H1 (cell line): ENCODE data around the gene ZAP70. TPM values are rescaled to one million over a fixed set of nuclear protein-coding genes. Genes with fewer than 3 reads are reported as not detected.

ENCODE experiments used
- CTCF ChIA-PET: fragments of 300-600 bp; sonication (Branson Sonifier 250); formaldehyde crosslinking; loops from one replicate; lab custom pipeline; 2021; ENCODE audit not compliant: partially characterized antibody; lab: Charles Lee
- POLR2A ChIA-PET: fragments of 300-600 bp; sonication (Branson Sonifier 250); formaldehyde crosslinking; loops from one replicate; lab custom pipeline; 2021; ENCODE audit warnings: inconsistent platforms; ENCODE audit not compliant: partially characterized antibody; lab: Charles Lee
- DNase-seq, 2 experiments: peaks; one replicate each; pipeline versions ENCODE4 v3.0.0 to v3.0.0-alpha.2; 2010 to 2022; ENCODE audit warnings: low spot score in 2 of 2, low read depth in 1 of 2, mixed read lengths in 1 of 2
- FAIRE-seq: peaks from 2 replicates; lab custom pipeline; 2011; peaks lifted over from hg19 to GRCh38; lab: Jason Lieb, UNC
- H2AFZ ChIP-seq: 2 replicates; pipeline ENCODE4 v1.8.1; 2012; ENCODE audit warnings: low read length, inconsistent platforms
- H2AK5ac ChIP-seq: 2 replicates; pipeline ENCODE4 v1.6.1; 2013; ENCODE audit warnings: low read depth, low read length
- H2BK120ac ChIP-seq: replicated peaks from 2 replicates; pipeline ENCODE3; 2013; ENCODE audit warnings: low read depth, low read length, inconsistent platforms
- H2BK12ac ChIP-seq: 2 replicates; pipeline ENCODE4 v1.6.1; 2013; ENCODE audit warnings: low read depth, low read length
- H2BK15ac ChIP-seq: 2 replicates; pipeline ENCODE4 v1.6.1; 2013; ENCODE audit warnings: low read length
- H2BK20ac ChIP-seq: 2 replicates; pipeline ENCODE4 v1.6.1; 2013; ENCODE audit warnings: low read length
- H2BK5ac ChIP-seq: 2 replicates; pipeline ENCODE4 v1.6.1; 2013; ENCODE audit warnings: low read depth, low read length
- H3K14ac ChIP-seq: 2 replicates; pipeline ENCODE4 v1.6.1; 2013; ENCODE audit warnings: inconsistent platforms; ENCODE audit not compliant: insufficient read length
- H3K18ac ChIP-seq: 2 replicates; pipeline ENCODE4 v1.6.1; 2013; ENCODE audit warnings: low read length; ENCODE audit errors: extremely low read depth
- H3K23ac ChIP-seq: 2 replicates; pipeline ENCODE4 v1.6.1; 2013; ENCODE audit warnings: inconsistent platforms; ENCODE audit not compliant: insufficient read length
- H3K23me2 ChIP-seq: 2 replicates; pipeline ENCODE4 v1.6.1; 2013; ENCODE audit warnings: low read depth, low read length
- H3K27ac ChIP-seq: 2 replicates; pipeline ENCODE4 v1.6.1; 2011; ENCODE audit warnings: low read depth, low read length, inconsistent platforms
- H3K27me3 ChIP-seq, 4 experiments: replicated peaks in 1 of 4; 1 replicate in 1 of 4; 2 replicates in 3 of 4; pipeline versions ENCODE4 v1.6.1 to v1.8.1; 2011 to 2013; ENCODE audit warnings: low read length in 3 of 4, mild to moderate bottlenecking in 3 of 4, inconsistent platforms in 2 of 4, mixed read lengths in 2 of 4, moderate library complexity in 1 of 4; ENCODE audit not compliant: control insufficient read depth in 3 of 4, insufficient read depth in 3 of 4; ENCODE audit errors: extremely low read depth in 1 of 4
- H3K36me3 ChIP-seq, 4 experiments: 2 replicates each; pipeline versions ENCODE4 v1.6.1 to v1.8.1; 2011 to 2013; ENCODE audit warnings: mild to moderate bottlenecking in 4 of 4, low read length in 3 of 4, moderate library complexity in 2 of 4, control low read depth in 1 of 4, inconsistent platforms in 1 of 4; ENCODE audit not compliant: insufficient read depth in 4 of 4, control insufficient read depth in 2 of 4
- H3K4ac ChIP-seq: replicated peaks from 2 replicates; pipeline ENCODE3; 2013; ENCODE audit warnings: low read length, low read depth, mixed read lengths, inconsistent platforms; ENCODE audit not compliant: insufficient read length
- H3K4me1 ChIP-seq, 4 experiments: replicated peaks in 1 of 4; 1 replicate in 1 of 4; 2 replicates in 3 of 4; pipeline versions ENCODE4 v1.6.1 to v1.8.1; 2011 to 2013; ENCODE audit warnings: low read length in 3 of 4, inconsistent platforms in 2 of 4, mixed read lengths in 1 of 4; ENCODE audit not compliant: insufficient read depth in 4 of 4, control insufficient read depth in 3 of 4
- H3K4me2 ChIP-seq, 2 experiments: 2 replicates each; pipeline versions ENCODE4 v1.6.1 to v1.8.1; 2011 to 2013; ENCODE audit warnings: low read depth in 2 of 2, low read length in 2 of 2, control low read depth in 1 of 2, inconsistent platforms in 1 of 2, mild to moderate bottlenecking in 1 of 2; ENCODE audit not compliant: insufficient read depth in 1 of 2
- H3K4me3 ChIP-seq, 4 experiments: fragments of 200-600, 300-600 bp in 1 of 4; sonication (generic), shearing (Covaris generic), sonication (Bioruptor Twin) in 1 of 4; 2 replicates each; pipeline versions ENCODE4 v1.5.1 to v1.8.1; 2011 to 2016; ENCODE audit warnings: low read length in 4 of 4, low read depth in 3 of 4, control low read depth in 2 of 4, inconsistent platforms in 2 of 4, mild to moderate bottlenecking in 2 of 4, mixed read lengths in 1 of 4, moderate library complexity in 1 of 4; ENCODE audit not compliant: insufficient read depth in 2 of 4; ENCODE audit errors: extremely low read depth in 1 of 4
- H3K56ac ChIP-seq: replicated peaks from 2 replicates; pipeline ENCODE3; 2013; ENCODE audit warnings: low read depth, mild to moderate bottlenecking, mixed read lengths, low read length, inconsistent platforms; ENCODE audit not compliant: insufficient read length
- H3K79me1 ChIP-seq: 2 replicates; pipeline ENCODE4 v1.6.1; 2013; ENCODE audit warnings: low read depth, low read length, control low read depth
- H3K79me2 ChIP-seq, 2 experiments: 2 replicates each; pipeline versions ENCODE4 v1.6.1 to v1.8.1; 2012 to 2013; ENCODE audit warnings: low read length in 2 of 2, mild to moderate bottlenecking in 2 of 2, inconsistent platforms in 1 of 2; ENCODE audit not compliant: insufficient read depth in 2 of 2, control insufficient read depth in 1 of 2
- H3K9ac ChIP-seq, 4 experiments: replicated peaks in 1 of 4; 1 replicate in 1 of 4; 2 replicates in 3 of 4; pipeline versions ENCODE4 v1.6.1 to v1.8.1; 2011 to 2013; ENCODE audit warnings: low read depth in 3 of 4, low read length in 3 of 4, control low read depth in 2 of 4, mild to moderate bottlenecking in 2 of 4, moderate library complexity in 2 of 4, inconsistent platforms in 1 of 4; ENCODE audit errors: extremely low read depth in 1 of 4
- H3K9me3 ChIP-seq, 2 experiments: 2 replicates each; pipeline versions ENCODE4 v1.6.1 to v1.8.1; 2012 to 2013; ENCODE audit warnings: mild to moderate bottlenecking in 2 of 2, moderate library complexity in 2 of 2, control low read depth in 1 of 2, inconsistent platforms in 1 of 2, low read depth in 1 of 2, low read length in 1 of 2, mixed read lengths in 1 of 2; ENCODE audit not compliant: insufficient read depth in 2 of 2
- H4K20me1 ChIP-seq, 2 experiments: replicated peaks in 1 of 2; 2 replicates each; pipeline versions ENCODE3 to v1.8.1; 2011 to 2013; ENCODE audit warnings: inconsistent platforms in 2 of 2, low read length in 2 of 2, mild to moderate bottlenecking in 1 of 2; ENCODE audit not compliant: insufficient read depth in 2 of 2, control insufficient read depth in 1 of 2
- H4K5ac ChIP-seq: 2 replicates; pipeline ENCODE4 v1.6.1; 2013; ENCODE audit warnings: low read length, low read depth, mixed read lengths, inconsistent platforms; ENCODE audit not compliant: insufficient read length
- H4K8ac ChIP-seq: 2 replicates; pipeline ENCODE4 v1.8.0; 2013; ENCODE audit warnings: mild to moderate bottlenecking, moderate library complexity, low read length, inconsistent platforms; ENCODE audit not compliant: insufficient read depth; ENCODE audit errors: extremely low read depth
- H4K91ac ChIP-seq: replicated peaks from 2 replicates; pipeline ENCODE3; 2013; ENCODE audit warnings: low read length, mixed read lengths, inconsistent platforms; ENCODE audit not compliant: insufficient read length
- BACH1 ChIP-seq: IDR thresholded peaks from 2 replicates; pipeline ENCODE4 v1.6.1; 2012; ENCODE audit warnings: low read length, improper control_type of control experiment
- CREB1 ChIP-seq: IDR thresholded peaks from 2 replicates; pipeline ENCODE4 v1.6.1; 2012; ENCODE audit warnings: inconsistent platforms
- CTBP2 ChIP-seq: IDR thresholded peaks from 2 replicates; pipeline ENCODE4 v1.7.0; 2011; ENCODE audit warnings: borderline replicate concordance, mild to moderate bottlenecking, moderate library complexity, mixed read lengths, low read length; ENCODE audit not compliant: insufficient read depth, insufficient read length
- HDAC2 ChIP-seq, 2 experiments: fragments of 300-600 bp in 1 of 2; sonication (generic) in 1 of 2; IDR thresholded peaks; 2 replicates each; pipeline ENCODE4 v1.6.1; 2011 to 2012; ENCODE audit warnings: low read depth in 2 of 2, low read length in 2 of 2, mild to moderate bottlenecking in 2 of 2, moderate library complexity in 2 of 2, borderline replicate concordance in 1 of 2, inconsistent platforms in 1 of 2
- MAFK ChIP-seq: IDR thresholded peaks from 2 replicates; pipeline ENCODE4 v1.6.1; 2012; ENCODE audit warnings: low read depth, mild to moderate bottlenecking, improper control_type of control experiment, low read length
- POU5F1 ChIP-seq: IDR thresholded peaks from 2 replicates; pipeline ENCODE4 v1.6.1; 2011; ENCODE audit warnings: low read depth, mild to moderate bottlenecking, low read length, moderate library complexity
- RAD21 ChIP-seq, 2 experiments: IDR thresholded peaks in 1 of 2; conservative IDR thresholded peaks in 1 of 2; 2 replicates each; pipeline ENCODE4 v1.6.1; 2011; ENCODE audit warnings: low read depth in 2 of 2, low read length in 2 of 2, improper control_type of control experiment in 1 of 2, inconsistent platforms in 1 of 2, mild to moderate bottlenecking in 1 of 2, moderate library complexity in 1 of 2
- RXRA ChIP-seq: IDR thresholded peaks from 2 replicates; pipeline ENCODE4 v1.6.1; 2011; ENCODE audit warnings: low read depth, mild to moderate bottlenecking, low read length, moderate library complexity; ENCODE audit not compliant: insufficient read depth
- TEAD4 ChIP-seq: IDR thresholded peaks from 2 replicates; pipeline ENCODE4 v1.6.1; 2012; ENCODE audit warnings: low read depth, low read length, inconsistent platforms, mixed read lengths
- WGBS, 2 experiments: shearing (Covaris generic) in 1 of 2; methylation state at CpG; one replicate each; pipeline versions ENCODE4 v1.1.6 to v1.1.7; 2013 to 2015; ENCODE audit warnings: low lambda C conversion rate in 2 of 2, mixed read lengths in 2 of 2, inconsistent platforms in 1 of 2, low coverage in 1 of 2, missing lambda C conversion rate in 1 of 2; ENCODE audit not compliant: insufficient replicate concordance in 2 of 2, insufficient coverage in 1 of 2, insufficient read length in 1 of 2; ENCODE audit errors: extremely low coverage in 1 of 2, missing lambda C conversion rate in 1 of 2; 5-methylcytosine and 5-hydroxymethylcytosine counted together
- polyA plus RNA-seq, 7 experiments: library from polyadenylated mRNA; depleted of rRNA in 3 of 7; stranded (reverse) in 5 of 7; unstranded in 2 of 7; fragments of >200 nt in 5 of 7; fragments of 200-250 nt in 2 of 7; gene quantifications; 1 replicate in 5 of 7; 2 replicates in 1 of 7; 4 replicates in 1 of 7; pipeline versions ENCODE4 v1.2.1 to v1.2.3, GENCODE V29; 2011 to 2013; ENCODE audit warnings: missing spikeins in 2 of 7, mixed read lengths in 2 of 7
- total RNA-seq: library from RNA; stranded (reverse); fragmentation: NEBNext Ultra II Directional; extraction: Animal tissue kit (Norgen Biotek cat#: 25700); gene quantifications from 2 replicates; pipeline ENCODE4 v1.2.1, GENCODE V29; 2021
- TF ChIP-seq, protein P1 (sequence below): IDR thresholded peaks from 2 replicates; pipeline ENCODE4 v1.6.1; 2012; ENCODE audit warnings: inconsistent platforms

Gene ZAP70
- total and polyA plus RNA-seq, 2 of the 8 experiments (the other 6 are each of a cell fraction or from before 2014, with no cell fraction given), result 0.15 TPM; not detected in 1

- Histone ChIP-seq H3K23ac (no peak overlapping the region), H3K4me1 (peaks cover 0 to 10% (median 3%) of the 10 kb centered on the region in 4 experiments; a peak in 4 of 7 replicates), H3K27ac (no peak overlapping the region), H3K23me2 (no peaks in the 10 kb centered on the region), H4K5ac (no peak overlapping the region), H3K27me3 (no peaks in the 10 kb centered on the region; a peak in 1 of 7 replicates), H3K9ac (no peak overlapping the region), H2BK12ac (no peak overlapping the region), H2BK5ac (no peak overlapping the region), H4K20me1 (no peaks in the 10 kb centered on the region), H2BK20ac (no peak overlapping the region), H3K79me1 (no peaks in the 10 kb centered on the region), H2AK5ac (no peak overlapping the region), H4K91ac (no peak overlapping the region), H3K9me3 (no peaks in the 10 kb centered on the region), H2AFZ (no peak overlapping the region), H3K79me2 (no peaks in the 10 kb centered on the region), H3K4me3 (no peak overlapping the region), H3K56ac (no peak overlapping the region), H2BK120ac (no peak overlapping the region), H3K4me2 (no peak overlapping the region), H2BK15ac (no peak overlapping the region), H4K8ac (no peak overlapping the region), H3K4ac (no peak overlapping the region), H3K18ac (no peak overlapping the region), H3K14ac (no peak overlapping the region), H3K36me3 (peaks cover 0 to 12% (median 2%) of the 10 kb centered on the region in 4 experiments; a peak in 3 of 8 replicates)
- FAIRE-seq (no peak), DNase-seq (no peak)
- ChIA-PET CTCF (interaction anchor here (0.8 to 4.2 kb wide), 11 partner anchors 8 to 162 kb away, joined by 3 to 33 read pairs (median 3); no protein-coding TSS in a partner anchor), POLR2A (no interaction called here)
- 85% methylated on average over 3 of the region's 3 CpGs; no CpG with 5 or more reads in 1 of the 2 experiments for WGBS, 2 experiments
- TF ChIP-seq CREB1, result no peak
- no peak for TF ChIP-seq CTBP2
- TF ChIP-seq TEAD4, result no peak
- no peak for TF ChIP-seq HDAC2 (IDR thresholded peaks at IDR 0.05; ENCODE audit: borderline replicate concordance in 1 of 2, low read depth in 2 of 2, low read length in 2 of 2)
- no peak for TF ChIP-seq POU5F1
- TF ChIP-seq BACH1, result no peak
- TF ChIP-seq, protein P1, sequence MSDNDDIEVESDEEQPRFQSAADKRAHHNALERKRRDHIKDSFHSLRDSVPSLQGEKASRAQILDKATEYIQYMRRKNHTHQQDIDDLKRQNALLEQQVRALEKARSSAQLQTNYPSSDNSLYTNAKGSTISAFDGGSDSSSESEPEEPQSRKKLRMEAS, result no peak
- no peak for TF ChIP-seq MAFK
- TF ChIP-seq RXRA, result no peak
- TF ChIP-seq RAD21 (IDR thresholded peaks at IDR 0.05 in 1 of 2, conservative IDR thresholded peaks at IDR 0.05 in 1 of 2; ENCODE audit: low read depth in 2 of 2, low read length in 2 of 2), result no peak
Observed at GRCh38 chr2:97752342-97753334, 39.3 kb downstream of the ZAP70 start.
